ENCODE results near the gene ZBTB39. TPM values are rescaled to one million over a fixed set of nuclear protein-coding genes. Genes with fewer than 3 reads are reported as not detected.

Gene ZBTB39
- total RNA-seq, 1 experiment from 2014 or later = 4.7 TPM

Other genes starting within 250 kb of the ZBTB39 start
- 20.9 and 26.9 TPM in 2 replicates for gene HSD17B6, start 243.2 kb downstream of the ZBTB39 start, total RNA-seq (2014; rRNA removed; shearing (Covaris generic))
- not detected in 2 replicates for gene SDR9C7, start 72.1 kb downstream of the ZBTB39 start, total RNA-seq (2014; rRNA removed; shearing (Covaris generic))
- gene RDH16, start 48.9 kb downstream of the ZBTB39 start, total RNA-seq (2014; rRNA removed; shearing (Covaris generic)) = 0.05 TPM in 1 of 2 replicates, not detected in the other
- not detected in 2 replicates for gene TAC3, start 10.0 kb upstream of the ZBTB39 start, total RNA-seq (2014; rRNA removed; shearing (Covaris generic))
- not detected in 2 replicates for gene MYO1A, start 43.6 kb upstream of the ZBTB39 start, total RNA-seq (2014; rRNA removed; shearing (Covaris generic))
- gene NEMP1, start 72.2 kb upstream of the ZBTB39 start, total RNA-seq (2014; rRNA removed; shearing (Covaris generic)) = 31.5 and 40.3 TPM in 2 replicates
- gene NAB2, start 82.6 kb upstream of the ZBTB39 start, total RNA-seq (2014; rRNA removed; shearing (Covaris generic)) = 21.6 and 22.2 TPM in 2 replicates
- gene STAT6, start 104.8 kb upstream of the ZBTB39 start, total RNA-seq (2014; rRNA removed; shearing (Covaris generic)) = 29.9 and 34.0 TPM in 2 replicates
- 21.2 and 33.3 TPM in 2 replicates for gene LRP1, start 121.9 kb upstream of the ZBTB39 start, total RNA-seq (2014; rRNA removed; shearing (Covaris generic))
- not detected in 2 replicates for gene LRP1-AS, start 141.1 kb upstream of the ZBTB39 start, total RNA-seq (2014; rRNA removed; shearing (Covaris generic))
- gene NXPH4, start 210.2 kb upstream of the ZBTB39 start, total RNA-seq (2014; rRNA removed; shearing (Covaris generic)) = 0.13 TPM in 1 of 2 replicates, not detected in the other
- gene SHMT2, start 223.2 kb upstream of the ZBTB39 start, total RNA-seq (2014; rRNA removed; shearing (Covaris generic)) = 94.1 and 130 TPM in 2 replicates
- gene STAC3, start 244.6 kb upstream of the ZBTB39 start, total RNA-seq (2014; rRNA removed; shearing (Covaris generic)) = 0.68 TPM in 1 of 2 replicates, not detected in the other

All from SJSA1 (cell line).